Prostate gland (tissue), 2 donors: Measurements from ENCODE around the gene SCMH1.

Experiments
- POLR2A ChIP-seq: fragments of 450-650 bp; IDR thresholded peaks from one replicate; pipeline ENCODE4 v1.6.1; 2016; ENCODE audit warnings: antibody characterized with exemption, mild to moderate bottlenecking
- TF ChIP-seq, protein P1 (sequence below), 4 experiments: fragments of 200-600 bp in 2 of 4; fragments of 450-650 bp in 2 of 4; sonication (generic) in 2 of 4; IDR thresholded peaks; 1 replicate in 3 of 4; 2 replicates in 1 of 4; pipeline ENCODE4 v1.5.1; 2016 to 2019; ENCODE audit warnings: antibody characterized with exemption in 4 of 4, mild to moderate bottlenecking in 2 of 4, moderate library complexity in 2 of 4

DNA sequence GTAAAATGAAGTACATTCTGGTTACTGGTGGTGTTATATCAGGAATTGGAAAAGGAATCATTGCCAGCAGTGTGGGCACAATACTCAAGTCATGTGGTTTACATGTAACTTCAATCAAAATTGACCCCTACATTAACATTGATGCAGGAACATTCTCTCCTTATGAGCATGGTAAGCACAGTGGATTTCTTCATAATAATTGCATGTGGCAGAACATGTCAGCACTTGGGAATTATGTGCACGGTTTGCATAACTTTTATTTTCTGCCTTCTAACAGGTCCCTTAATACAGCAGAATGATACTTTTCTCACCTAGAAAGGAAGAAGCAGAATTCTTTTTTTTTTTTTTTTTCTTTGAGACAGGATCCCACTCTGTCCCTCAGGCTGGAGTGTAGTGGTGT lies 258.8 kb downstream of the SCMH1 start:
- TF ChIP-seq, protein P1, sequence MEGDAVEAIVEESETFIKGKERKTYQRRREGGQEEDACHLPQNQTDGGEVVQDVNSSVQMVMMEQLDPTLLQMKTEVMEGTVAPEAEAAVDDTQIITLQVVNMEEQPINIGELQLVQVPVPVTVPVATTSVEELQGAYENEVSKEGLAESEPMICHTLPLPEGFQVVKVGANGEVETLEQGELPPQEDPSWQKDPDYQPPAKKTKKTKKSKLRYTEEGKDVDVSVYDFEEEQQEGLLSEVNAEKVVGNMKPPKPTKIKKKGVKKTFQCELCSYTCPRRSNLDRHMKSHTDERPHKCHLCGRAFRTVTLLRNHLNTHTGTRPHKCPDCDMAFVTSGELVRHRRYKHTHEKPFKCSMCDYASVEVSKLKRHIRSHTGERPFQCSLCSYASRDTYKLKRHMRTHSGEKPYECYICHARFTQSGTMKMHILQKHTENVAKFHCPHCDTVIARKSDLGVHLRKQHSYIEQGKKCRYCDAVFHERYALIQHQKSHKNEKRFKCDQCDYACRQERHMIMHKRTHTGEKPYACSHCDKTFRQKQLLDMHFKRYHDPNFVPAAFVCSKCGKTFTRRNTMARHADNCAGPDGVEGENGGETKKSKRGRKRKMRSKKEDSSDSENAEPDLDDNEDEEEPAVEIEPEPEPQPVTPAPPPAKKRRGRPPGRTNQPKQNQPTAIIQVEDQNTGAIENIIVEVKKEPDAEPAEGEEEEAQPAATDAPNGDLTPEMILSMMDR (IDR thresholded peaks at IDR 0.05): no peak
- TF ChIP-seq POLR2A: no peak
